HepG2 (cell line): ENCODE measurements around the gene NOL4. TPM values are rescaled to one million over a fixed set of nuclear protein-coding genes. Genes with fewer than 3 reads are reported as not detected.
"Not testable (repeated sequence)": the region's sequence is repeated elsewhere in the genome, so short reads cannot be mapped to it uniquely, and the experiment has no call there.

ENCODE experiments used
- ATAC-seq: fragments of 200-7000 bp; cut with Tn5 transposase; 3 replicates; pipeline ENCODE4 v1.9.1; 2020; ENCODE audit warnings: mild to moderate bottlenecking, moderate library complexity
- BruUV-seq: library from RNA; stranded (reverse); fragments of 400-500 nt; replicated peaks from 2 replicates; lab custom pipeline; 2021; lab: Mats Ljungman, UMichigan
- CTCF ChIA-PET: fragments of 300-600 bp; formaldehyde crosslinking; extraction: SDS; loops from one replicate; lab custom pipeline; 2021; ENCODE audit warnings: low total read pairs, inconsistent platforms, low intra/inter-chr PET ratio; lab: Yijun Ruan, JAX
- POLR2A ChIA-PET: fragments of 350-600 bp; sonication (Branson Sonifier 250); formaldehyde crosslinking; loops from one replicate; lab custom pipeline; 2020; ENCODE audit warnings: antibody characterized with exemption, inconsistent platforms; lab: Yijun Ruan, JAX
- DNase-seq: peaks from one replicate; pipeline ENCODE4 v3.0.0-alpha.2; 2015; ENCODE audit warnings: low spot score
- FAIRE-seq: peaks from 3 replicates; lab custom pipeline; 2011; peaks lifted over from hg19 to GRCh38; lab: Jason Lieb, UNC
- H2AFZ ChIP-seq: one replicate; pipeline ENCODE4 v1.6.1; 2011; ENCODE audit warnings: low read length, inconsistent platforms
- H3K27ac ChIP-seq: fragments of 300-600 bp; 3 replicates; pipeline ENCODE4 v1.8.0; 2011; ENCODE audit warnings: mixed run types, mild to moderate bottlenecking, mixed read lengths, low read length, inconsistent platforms; ENCODE audit not compliant: insufficient read depth; ENCODE audit errors: extremely low read length
- H3K27me3 ChIP-seq, 2 experiments: fragments of 200-600 bp in 1 of 2; 2 replicates in 1 of 2; 3 replicates in 1 of 2; pipeline versions ENCODE4 v1.6.0 to v1.8.0; 2011; ENCODE audit warnings: low read length in 2 of 2, mild to moderate bottlenecking in 2 of 2, moderate library complexity in 2 of 2, inconsistent platforms in 1 of 2; ENCODE audit not compliant: insufficient read depth in 2 of 2, control insufficient read depth in 1 of 2
- H3K36me3 ChIP-seq, 2 experiments: fragments of 200-600 bp in 1 of 2; replicated peaks in 1 of 2; 2 replicates in 1 of 2; 3 replicates in 1 of 2; pipeline versions ENCODE4 v1.5.1 to v1.8.0; 2011; ENCODE audit warnings: low read length in 2 of 2, inconsistent platforms in 1 of 2; ENCODE audit not compliant: insufficient read depth in 2 of 2, control insufficient read depth in 1 of 2
- H3K4me1 ChIP-seq: 2 replicates; pipeline ENCODE4 v1.5.1; 2012; ENCODE audit warnings: low read length, inconsistent platforms; ENCODE audit not compliant: insufficient read depth
- H3K4me2 ChIP-seq: 2 replicates; pipeline ENCODE4 v1.6.0; 2011; ENCODE audit warnings: low read depth, low read length, inconsistent platforms
- H3K4me3 ChIP-seq, 3 experiments: fragments of 200-600 bp in 1 of 3; sonication (generic), shearing (Covaris generic) in 1 of 3; replicated peaks in 1 of 3; 2 replicates each; pipeline ENCODE4 v1.5.1; 2011 to 2016; ENCODE audit warnings: low read length in 3 of 3, inconsistent platforms in 2 of 3, low read depth in 2 of 3, mild to moderate bottlenecking in 2 of 3, control low read depth in 1 of 3, mixed read lengths in 1 of 3; ENCODE audit not compliant: insufficient read depth in 1 of 3
- H3K79me2 ChIP-seq: one replicate; pipeline ENCODE4 v1.6.1; 2011; ENCODE audit warnings: low read length, inconsistent platforms; ENCODE audit not compliant: insufficient read depth
- H3K9ac ChIP-seq: 2 replicates; pipeline ENCODE4 v1.6.0; 2011; ENCODE audit warnings: mild to moderate bottlenecking, low read depth, low read length, inconsistent platforms; ENCODE audit not compliant: insufficient read depth
- H3K9me3 ChIP-seq: 2 replicates; pipeline ENCODE4 v1.5.1; 2012; ENCODE audit warnings: mild to moderate bottlenecking, low read length
- H4K20me1 ChIP-seq: 2 replicates; pipeline ENCODE4 v1.6.0; 2011; ENCODE audit warnings: inconsistent platforms, mild to moderate bottlenecking, low read length, moderate library complexity; ENCODE audit not compliant: insufficient read depth
- ATF7 ChIP-seq, 2 experiments: fragments of 450-650 bp in 1 of 2; sonication (generic) in 1 of 2; formaldehyde crosslinking in 1 of 2; IDR thresholded peaks; 2 replicates each; pipeline versions ENCODE4 v1.4.0 to v1.6.1; 2016 to 2020; ENCODE audit warnings: antibody characterized with exemption in 1 of 2, mild to moderate bottlenecking in 1 of 2, missing genetic modification reagents in 1 of 2
- ZNF549 ChIP-seq: sonication (generic); formaldehyde crosslinking; IDR thresholded peaks from 2 replicates; pipeline ENCODE4 v1.5.0; 2020; ENCODE audit warnings: missing genetic modification reagents
- WGBS: methylation state at CpG from one replicate; pipeline ENCODE4 v1.1.6; 2017; ENCODE audit warnings: low lambda C conversion rate; 5-methylcytosine and 5-hydroxymethylcytosine counted together
- in situ Hi-C: cut with HindIII; loops from 2 replicates; pipeline ENCODE4 v1.10.0; 2017; ENCODE audit warnings: low pct_unique_long_range_greater_than_20kb; ENCODE audit not compliant: extremely low pct_ligation_motif_present
- intact Hi-C: fragments of 100-400 bp; cut with micrococcal nuclease; formaldehyde crosslinking; loops from one replicate; pipeline ENCODE4 v1.10.0; 2022; ENCODE audit not compliant: unreplicated experiment
- polyA plus RNA-seq, 8 experiments: library from polyadenylated mRNA; depleted of rRNA in 3 of 8; stranded (reverse) in 7 of 8; unstranded in 1 of 8; fragments of >200 nt; fragmentation: Illumina TruSeq in 4 of 8; extraction: Trizol in 4 of 8; gene quantifications; 2 replicates each; pipeline versions ENCODE4 v1.2.1 to v1.2.3, GENCODE V29; 2011 to 2016; ENCODE audit warnings: low read depth in 4 of 8, missing spikeins in 1 of 8, mixed read lengths in 1 of 8; ENCODE audit not compliant: insufficient read depth in 1 of 8
- total RNA-seq, 5 experiments: library from RNA; depleted of rRNA; stranded (reverse); fragments of >200 nt; fragmentation: Illumina TruSeq; extraction: Trizol; gene quantifications; 2 replicates each; pipeline ENCODE4 v1.2.3, GENCODE V29; 2016; ENCODE audit warnings: low read depth in 1 of 5
- TF ChIP-seq, protein P1 (sequence below): sonication (generic); formaldehyde crosslinking; IDR thresholded peaks from 2 replicates; pipeline ENCODE4 v1.4.0; 2020; ENCODE audit warnings: mild to moderate bottlenecking, missing genetic modification reagents
- TF ChIP-seq, protein P2 (sequence below): sonication (generic); formaldehyde crosslinking; conservative IDR thresholded peaks from 2 replicates; pipeline ENCODE4 v1.8.0; 2022; ENCODE audit warnings: low read depth, missing genetic modification reagents

NOL4 gene
- total and polyA plus RNA-seq, 2 of the 13 experiments (the other 11 are each of a cell fraction or from before 2014, with no cell fraction given): 1.8 TPM; not detected in 1

DNA sequence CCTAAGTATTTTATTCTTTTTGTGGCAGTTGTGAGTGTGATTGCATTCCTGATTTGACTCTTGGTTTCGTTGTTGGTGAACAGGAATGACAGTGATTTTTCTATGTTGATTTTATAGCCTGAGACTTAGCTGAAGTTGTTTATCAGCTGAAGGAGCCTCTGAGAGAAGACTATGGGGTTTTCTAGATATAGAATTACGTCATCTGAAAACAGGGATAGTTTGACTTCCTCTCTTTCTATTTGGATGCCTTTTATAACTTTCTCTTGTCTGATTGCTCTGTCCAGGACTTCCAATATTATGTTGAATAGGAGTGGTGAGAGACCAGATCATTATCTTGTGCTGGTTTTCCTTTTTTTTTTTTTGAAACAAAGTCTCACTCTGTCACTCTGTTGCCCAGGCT, 18.0 kb upstream of the NOL4 start:
- H3K4me3 ChIP-seq: no peak overlapping the region
- H3K4me2 ChIP-seq: no peak overlapping the region
- FAIRE-seq: no peak
- no peaks in the 10 kb centered on the region for H4K20me1 ChIP-seq
- ChIA-PET CTCF (no interaction called here), POLR2A (no interaction called here)
- no peaks in the 10 kb centered on the region for H3K27me3 ChIP-seq
- WGBS: 8% methylated on average over 2 of the region's 2 CpGs
- H3K4me1 ChIP-seq: no peaks in the 10 kb centered on the region
- intact Hi-C loops (no loop called here), in situ Hi-C loops (no loop called here)
- no peaks in the 10 kb centered on the region for H3K36me3 ChIP-seq
- BruUV-seq: no TSS peak
- H3K79me2 ChIP-seq: no peaks in the 10 kb centered on the region
- no peaks in the 10 kb centered on the region for H3K9me3 ChIP-seq
- ATAC-seq: no peak
- TF ChIP-seq, protein P1, sequence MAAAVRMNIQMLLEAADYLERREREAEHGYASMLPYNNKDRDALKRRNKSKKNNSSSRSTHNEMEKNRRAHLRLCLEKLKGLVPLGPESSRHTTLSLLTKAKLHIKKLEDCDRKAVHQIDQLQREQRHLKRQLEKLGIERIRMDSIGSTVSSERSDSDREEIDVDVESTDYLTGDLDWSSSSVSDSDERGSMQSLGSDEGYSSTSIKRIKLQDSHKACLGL (CRISPR knock-in tag): no peak
- TF ChIP-seq ATF7 (IDR thresholded peaks at IDR 0.05): peak; percentile 91
- no peak for TF ChIP-seq ATF7 (CRISPR knock-in tag; IDR thresholded peaks at IDR 0.05)
- TF ChIP-seq, protein P2, sequence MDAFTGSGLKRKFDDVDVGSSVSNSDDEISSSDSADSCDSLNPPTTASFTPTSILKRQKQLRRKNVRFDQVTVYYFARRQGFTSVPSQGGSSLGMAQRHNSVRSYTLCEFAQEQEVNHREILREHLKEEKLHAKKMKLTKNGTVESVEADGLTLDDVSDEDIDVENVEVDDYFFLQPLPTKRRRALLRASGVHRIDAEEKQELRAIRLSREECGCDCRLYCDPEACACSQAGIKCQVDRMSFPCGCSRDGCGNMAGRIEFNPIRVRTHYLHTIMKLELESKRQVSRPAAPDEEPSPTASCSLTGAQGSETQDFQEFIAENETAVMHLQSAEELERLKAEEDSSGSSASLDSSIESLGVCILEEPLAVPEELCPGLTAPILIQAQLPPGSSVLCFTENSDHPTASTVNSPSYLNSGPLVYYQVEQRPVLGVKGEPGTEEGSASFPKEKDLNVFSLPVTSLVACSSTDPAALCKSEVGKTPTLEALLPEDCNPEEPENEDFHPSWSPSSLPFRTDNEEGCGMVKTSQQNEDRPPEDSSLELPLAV: no peak
- no peak for TF ChIP-seq ZNF549 (CRISPR knock-in tag)
- H2AFZ ChIP-seq: no peak overlapping the region
- DNase-seq: no peak
- no peak overlapping the region for H3K9ac ChIP-seq
- no peak overlapping the region for H3K27ac ChIP-seq

DNA sequence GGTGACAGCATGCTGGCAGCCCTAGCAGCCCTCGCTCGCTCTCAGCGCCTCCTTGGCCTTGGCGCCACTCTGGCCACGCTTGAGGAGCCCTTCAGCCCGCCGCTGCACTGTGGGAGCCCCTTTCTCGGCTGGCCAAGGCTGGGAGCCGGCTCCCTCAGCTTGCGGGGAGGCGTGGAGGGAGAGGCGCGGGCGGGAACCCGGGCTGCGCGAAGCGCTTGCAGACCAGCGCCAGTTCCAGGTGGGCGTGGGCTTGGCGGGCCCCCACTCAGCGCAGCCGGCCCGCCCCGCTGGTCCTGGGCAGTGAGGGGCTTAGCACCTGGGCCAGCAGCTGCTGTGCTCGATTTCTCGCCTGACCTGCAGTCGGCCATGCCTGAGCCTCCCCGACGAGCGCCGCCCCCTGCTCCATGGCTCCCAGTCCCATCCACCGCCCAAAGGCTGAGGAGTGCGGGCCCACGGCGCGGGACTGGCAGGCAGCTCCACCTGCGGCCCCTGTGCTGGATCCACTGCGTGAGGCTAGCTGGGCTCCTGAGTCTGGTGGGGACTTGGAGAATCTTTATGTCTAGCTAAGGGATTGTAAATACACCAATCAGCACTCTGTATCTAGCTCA, 9.2 kb upstream of the NOL4 start:
- CTCF ChIA-PET, in situ Hi-C loops, FAIRE-seq, H3K9me3 ChIP-seq, H3K79me2 ChIP-seq, H3K4me2 ChIP-seq, BruUV-seq, H3K4me3 ChIP-seq, H3K9ac ChIP-seq, H3K27me3 ChIP-seq, H4K20me1 ChIP-seq, DNase-seq, ATAC-seq, H3K4me1 ChIP-seq, H3K27ac ChIP-seq, H2AFZ ChIP-seq, POLR2A ChIA-PET, intact Hi-C loops, H3K36me3 ChIP-seq: not testable (repeated sequence)
- WGBS: 65% methylated on average over 7 of the region's 39 CpGs
